ENCODE data around the gene MYB.
A peak's percentile ranks its signal among the peaks of the same experiment; 100 is the strongest.
"Not testable (repeated sequence)": the region's sequence is repeated elsewhere in the genome, so short reads cannot be mapped to it uniquely, and the experiment has no call there.

MYB gene

GRCh38 chr6:135162678-135163439 is 18.2 kb upstream of the MYB start:
- FAIRE-seq (peak; percentile 59), DNase-seq (ENCODE audit: insufficient read length, low spot score) (no peak)

GRCh38 chr6:135163440-135163738 is 17.7 kb upstream of the MYB start:
- DNase-seq (ENCODE audit: insufficient read length, low spot score) (no peak), FAIRE-seq (peak; percentile 80)

- not testable (repeated sequence) for FAIRE-seq; DNase-seq (ENCODE audit: insufficient read length, low spot score)
Observed at GRCh38 chr6:135164387-135164786, 16.7 kb upstream of the MYB start.

DNA sequence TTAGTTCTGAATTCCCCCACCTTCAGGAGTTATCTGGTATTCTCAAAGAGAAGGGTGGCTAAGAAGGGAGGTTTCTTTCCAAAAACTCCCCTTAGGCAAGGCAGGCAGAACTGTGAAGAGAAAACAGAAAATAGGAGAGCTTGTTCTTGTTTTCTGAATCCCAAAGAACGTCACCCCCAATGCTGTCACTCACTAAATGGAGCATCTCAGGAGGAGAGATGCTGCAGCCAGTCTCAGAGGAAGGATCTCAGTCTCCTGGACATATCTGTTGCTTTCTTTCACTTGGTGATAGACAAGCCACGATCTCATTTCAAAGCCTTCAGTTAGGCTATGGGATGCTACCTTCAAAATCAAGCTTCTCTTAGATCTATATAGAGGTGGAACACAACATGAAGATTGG is 16.1 kb upstream of the MYB start:
- FAIRE-seq (peak; percentile 14), DNase-seq (ENCODE audit: insufficient read length, low spot score) (no peak)

DNA sequence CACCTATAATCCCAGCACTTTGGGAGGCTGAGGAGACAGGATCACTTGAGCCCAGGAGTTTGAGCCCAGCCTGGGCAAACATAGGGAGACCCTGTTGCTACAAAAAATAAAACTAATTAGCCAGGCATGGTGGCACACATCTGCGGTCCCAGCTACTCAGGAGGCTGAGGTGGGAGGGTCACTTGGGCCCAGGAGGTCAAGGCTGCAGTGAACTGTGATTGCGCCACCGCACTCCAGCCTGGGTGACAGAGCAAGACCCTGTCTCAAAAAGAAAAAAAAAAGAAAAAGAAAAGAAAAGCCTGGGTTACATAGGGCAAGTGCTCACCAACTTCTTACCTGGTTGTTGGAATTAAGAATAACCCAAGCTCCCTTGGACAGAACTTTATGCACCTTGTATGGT is 14.6 kb upstream of the MYB start:
- FAIRE-seq (no peak), DNase-seq (ENCODE audit: insufficient read length, low spot score) (no peak)

- FAIRE-seq = no peak
- DNase-seq (ENCODE audit: insufficient read length, low spot score) = no peak
Observed at GRCh38 chr6:135167617-135168016, 13.5 kb upstream of the MYB start.

DNA sequence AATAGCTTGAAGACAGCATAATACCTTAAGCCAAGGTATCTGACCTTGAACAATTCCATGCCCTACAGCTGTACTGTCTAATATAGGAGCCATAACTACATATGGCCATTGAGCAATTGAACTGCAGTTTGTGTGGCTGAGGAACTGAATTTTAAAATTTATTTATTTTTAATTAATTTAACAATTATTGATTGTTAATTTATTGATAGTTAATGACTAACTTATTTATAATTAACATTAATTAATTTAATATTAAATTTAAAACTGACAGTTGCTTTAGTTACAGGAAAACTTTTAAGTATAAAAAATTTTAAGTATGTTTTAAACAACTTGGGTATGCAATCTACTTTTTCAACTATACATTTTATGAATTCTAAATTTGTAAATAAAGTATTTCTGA is 12.3 kb upstream of the MYB start:
- FAIRE-seq (no peak), DNase-seq (ENCODE audit: insufficient read length, low spot score) (no peak)

- DNase-seq (ENCODE audit: insufficient read length, low spot score) (no peak), FAIRE-seq (no peak)
Observed at GRCh38 chr6:135170238-135170637, 10.9 kb upstream of the MYB start.

GRCh38 chr6:135170849-135171248 is 10.3 kb upstream of the MYB start:
- FAIRE-seq = peak; percentile 85

DNA sequence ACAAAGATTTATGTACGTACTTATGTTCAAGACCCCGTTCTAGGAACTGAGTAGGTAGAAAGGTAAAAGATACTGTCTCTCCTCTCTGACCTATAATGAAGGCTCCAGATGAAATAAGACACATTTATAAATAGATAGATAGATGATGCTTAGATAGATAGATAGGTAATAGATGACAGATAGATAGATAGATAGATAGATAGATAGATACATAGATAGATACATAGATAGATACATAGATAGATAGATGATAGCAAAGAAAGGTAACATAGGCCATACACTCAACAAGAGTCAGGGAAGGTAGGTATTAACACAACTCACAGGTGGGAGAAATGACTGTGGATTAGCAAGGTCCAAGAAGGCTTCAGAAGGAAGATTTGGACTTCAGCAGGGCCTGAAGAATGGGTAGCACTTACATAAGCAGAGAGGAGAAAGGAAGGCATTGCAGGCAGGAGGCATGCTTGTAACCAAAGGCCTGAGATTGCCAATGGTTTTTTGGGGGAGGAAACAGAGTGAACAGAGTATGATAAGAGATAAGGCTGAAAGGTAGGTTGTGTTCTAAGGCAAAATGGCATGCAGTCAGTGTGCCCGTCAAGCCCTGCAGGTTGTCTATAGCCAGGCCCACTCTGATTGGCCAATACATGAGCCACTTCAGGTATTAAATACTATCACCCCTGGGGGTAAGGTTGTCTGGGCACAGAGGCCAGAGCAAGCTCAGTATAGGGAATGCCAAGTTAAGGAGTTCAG is 7.7 kb upstream of the MYB start:
- FAIRE-seq (peak; percentile 70), DNase-seq (ENCODE audit: insufficient read length, low spot score) (no peak)

More at GRCh38 chr6:135170849-135171248, 10.3 kb upstream of the MYB start:
- no peak for DNase-seq (ENCODE audit: insufficient read length, low spot score)

GRCh38 chr6:135173989-135174484 is 7.1 kb upstream of the MYB start:
- no peak for DNase-seq (ENCODE audit: insufficient read length, low spot score)
- FAIRE-seq = peak; percentile 86

DNA sequence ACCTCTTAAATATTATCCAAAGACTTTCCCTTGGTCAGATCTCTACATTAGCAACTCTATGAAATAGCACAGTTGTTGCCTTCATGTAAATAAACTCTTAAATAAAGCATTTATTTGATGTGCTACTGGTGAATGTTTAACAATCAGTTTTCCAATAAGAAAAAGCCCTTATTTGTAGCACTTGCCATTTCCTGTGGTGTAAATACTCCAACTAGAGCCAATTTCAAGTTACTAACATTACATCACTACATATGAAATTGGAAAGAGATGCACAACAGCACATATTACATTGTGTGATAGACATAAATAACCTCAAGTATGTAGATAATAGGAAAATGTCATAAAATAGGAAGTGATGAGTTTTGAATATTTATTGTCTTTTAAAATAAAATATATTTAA is 5.0 kb upstream of the MYB start:
- DNase-seq (ENCODE audit: insufficient read length, low spot score) (no peak), FAIRE-seq (peak; percentile 45)

- DNase-seq (ENCODE audit: insufficient read length, low spot score) (no peak), FAIRE-seq (peak; percentile 70)
Observed at GRCh38 chr6:135176464-135176863, 4.6 kb upstream of the MYB start.

- FAIRE-seq (peak; percentile 28), DNase-seq (ENCODE audit: insufficient read length, low spot score) (no peak)
Observed at GRCh38 chr6:135179372-135179771, 1.7 kb upstream of the MYB start.

DNA sequence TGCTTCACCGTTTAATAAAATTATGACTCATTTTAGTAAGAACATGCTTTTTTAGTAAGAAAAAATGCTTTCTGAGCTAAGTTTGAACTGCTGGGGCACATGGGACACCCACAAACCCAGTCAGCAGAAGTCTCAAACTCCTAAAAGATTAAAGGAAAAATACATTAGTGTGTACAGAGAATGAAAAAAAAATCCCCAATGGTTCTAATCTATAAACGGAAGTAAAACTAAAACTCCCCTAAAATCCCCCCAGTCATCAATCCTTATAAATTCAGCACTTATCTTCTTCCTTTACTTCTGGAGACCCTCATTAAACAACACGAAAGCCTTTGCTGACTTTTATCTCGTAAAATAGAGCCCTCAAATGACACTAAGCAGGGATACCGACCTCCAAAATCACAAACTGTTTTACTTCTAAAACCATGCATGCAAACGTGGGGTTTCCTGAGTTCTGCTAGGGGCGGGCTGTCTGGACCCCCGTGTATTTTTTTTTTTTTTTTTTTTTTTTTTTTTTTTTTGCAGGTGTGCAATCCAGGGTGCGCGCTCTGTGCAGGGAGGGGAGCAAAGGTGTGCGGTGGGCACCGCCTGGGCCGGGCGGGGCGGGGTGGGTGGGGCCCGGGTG is 1.1 kb upstream of the MYB start:
- FAIRE-seq (no peak), DNase-seq (ENCODE audit: insufficient read length, low spot score) (no peak)

DNA sequence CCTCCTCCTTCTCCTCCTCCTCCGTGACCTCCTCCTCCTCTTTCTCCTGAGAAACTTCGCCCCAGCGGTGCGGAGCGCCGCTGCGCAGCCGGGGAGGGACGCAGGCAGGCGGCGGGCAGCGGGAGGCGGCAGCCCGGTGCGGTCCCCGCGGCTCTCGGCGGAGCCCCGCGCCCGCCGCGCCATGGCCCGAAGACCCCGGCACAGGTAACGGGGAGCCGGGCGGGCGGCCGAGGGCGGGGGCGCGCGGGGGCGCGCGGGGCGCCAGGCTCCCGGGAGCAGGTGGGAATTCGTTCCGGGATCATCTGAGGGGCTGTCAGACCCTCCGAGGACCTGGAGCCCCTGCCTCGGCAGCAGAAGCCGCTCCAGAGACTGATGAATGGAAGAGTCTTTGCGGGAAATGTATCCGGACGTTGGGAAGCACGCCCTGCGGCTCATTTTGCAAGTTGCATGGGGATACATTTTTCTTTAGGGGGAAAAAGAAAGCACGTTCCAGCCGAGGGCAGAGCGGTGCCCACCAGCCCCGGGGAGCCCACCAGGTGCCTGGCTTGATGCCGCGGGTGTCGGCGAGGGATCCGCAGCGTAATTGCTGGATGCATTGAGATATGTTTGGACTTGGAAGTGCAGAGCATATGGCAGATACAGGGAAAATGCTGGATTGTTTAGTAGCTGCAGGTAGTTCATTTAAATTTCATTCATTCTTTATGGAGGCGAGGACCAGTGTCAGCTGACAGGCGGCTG is 394 bp downstream of the MYB start:
- no peak for DNase-seq (ENCODE audit: insufficient read length, low spot score)
- no peak for FAIRE-seq

- FAIRE-seq = peak; percentile 64
- no peak for DNase-seq (ENCODE audit: insufficient read length, low spot score)
Observed at GRCh38 chr6:135182071-135183001, 1.2 kb downstream of the MYB start.

GRCh38 chr6:135183002-135183531 is 2.0 kb downstream of the MYB start:
- peak; percentile 99 for FAIRE-seq
- DNase-seq (ENCODE audit: insufficient read length, low spot score) = no peak

DNA sequence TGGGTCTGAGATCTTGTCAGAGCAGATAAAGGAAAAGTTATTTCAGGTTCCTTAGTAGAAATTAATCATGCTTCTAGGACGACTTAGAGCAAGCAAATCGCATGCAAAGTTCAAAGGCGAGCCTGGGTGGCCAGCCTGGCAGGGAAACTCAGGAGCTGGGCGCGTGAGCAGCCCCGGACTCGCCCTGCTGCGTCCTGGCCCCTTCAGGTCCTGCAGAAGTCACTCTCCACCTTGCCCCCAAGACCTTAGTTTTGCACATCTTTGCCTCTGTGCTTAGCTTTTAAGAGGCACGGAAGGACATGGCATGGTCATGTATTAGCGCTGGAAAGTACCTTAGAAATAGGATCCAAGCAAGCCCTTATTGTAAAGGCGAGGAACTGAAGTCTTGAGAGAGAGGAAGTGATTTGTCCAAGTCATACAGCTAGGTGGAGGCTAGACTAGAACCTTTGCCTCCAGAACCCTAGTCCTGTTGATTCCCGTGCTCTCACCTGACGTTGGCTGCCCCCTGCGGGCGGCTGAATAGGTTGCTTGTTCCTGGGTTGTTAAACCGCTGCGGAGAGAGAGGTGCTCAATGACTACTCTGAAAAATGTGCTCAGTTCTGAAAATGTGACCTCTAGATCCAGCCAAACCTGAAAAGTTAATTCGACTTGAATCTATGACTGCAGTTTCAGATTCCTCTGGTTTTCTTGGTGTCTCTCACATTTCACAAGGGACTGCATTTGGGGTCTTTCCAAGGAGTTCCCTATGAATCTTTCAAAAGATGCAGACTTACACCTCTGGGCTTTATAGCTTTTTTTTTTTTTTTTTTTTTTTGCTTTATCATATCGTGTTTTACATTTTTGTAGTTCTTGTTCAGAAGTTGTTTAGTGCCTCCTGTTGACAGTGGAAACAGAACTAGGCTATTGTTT is 2.7 kb downstream of the MYB start:
- FAIRE-seq = no peak
- DNase-seq (ENCODE audit: insufficient read length, low spot score) = no peak

Measured in GM19239 (cell line).